Endodermal cell (in vitro differentiated cells): ENCODE data around the gene SMG5. TPM values are rescaled to one million over a fixed set of nuclear protein-coding genes. Genes with fewer than 3 reads are reported as not detected.

Experiments used
- DNase-seq: peaks from one replicate; pipeline ENCODE4 v3.0.0-alpha.2; 2017
- H3K27ac ChIP-seq: 2 replicates; pipeline ENCODE4 v1.5.1; 2013; ENCODE audit warnings: mild to moderate bottlenecking, low read depth, low read length, moderate library complexity
- H3K27me3 ChIP-seq: 2 replicates; pipeline ENCODE4 v1.6.1; 2013; ENCODE audit warnings: mild to moderate bottlenecking, low read length, moderate library complexity; ENCODE audit not compliant: insufficient read depth, control insufficient read depth, poor library complexity, severe bottlenecking
- H3K36me3 ChIP-seq: 2 replicates; pipeline ENCODE4 v1.7.0; 2013; ENCODE audit warnings: mild to moderate bottlenecking, low read length, moderate library complexity; ENCODE audit not compliant: control insufficient read depth, insufficient read depth
- H3K4me1 ChIP-seq: one replicate; pipeline ENCODE4 v1.7.0; 2013; ENCODE audit warnings: low read length; ENCODE audit not compliant: control insufficient read depth, insufficient read depth
- H3K4me3 ChIP-seq: 2 replicates; pipeline ENCODE4 v1.5.1; 2013; ENCODE audit warnings: mild to moderate bottlenecking, low read length, moderate library complexity
- H3K9ac ChIP-seq: 2 replicates; pipeline ENCODE4 v1.6.1; 2013; ENCODE audit warnings: mild to moderate bottlenecking, low read length, moderate library complexity; ENCODE audit not compliant: poor library complexity, severe bottlenecking; ENCODE audit errors: extremely low read depth
- H3K9me3 ChIP-seq: 2 replicates; pipeline ENCODE4 v1.6.1; 2013; ENCODE audit warnings: mild to moderate bottlenecking, low read length, moderate library complexity; ENCODE audit not compliant: control insufficient read depth
- H3K27ac Mint-ChIP-seq: 2 replicates; pipeline ENCODE4 v1.8.0; 2020; ENCODE audit warnings: mixed read lengths
- H3K27me3 Mint-ChIP-seq: 2 replicates; pipeline ENCODE4 v1.8.0; 2021; ENCODE audit warnings: mild to moderate bottlenecking, mixed read lengths; ENCODE audit not compliant: insufficient read depth
- H3K36me3 Mint-ChIP-seq: 2 replicates; pipeline ENCODE4 v1.8.0; 2020; ENCODE audit warnings: low read depth, mixed read lengths
- H3K4me1 Mint-ChIP-seq: 2 replicates; pipeline ENCODE4 v1.8.0; 2020; ENCODE audit warnings: mixed read lengths
- H3K4me3 Mint-ChIP-seq: 2 replicates; pipeline ENCODE4 v1.8.0; 2020; ENCODE audit warnings: mild to moderate bottlenecking, moderate library complexity, mixed read lengths
- H3K9me3 Mint-ChIP-seq: 2 replicates; pipeline ENCODE4 v1.8.0; 2020; ENCODE audit warnings: mild to moderate bottlenecking, mixed read lengths
- WGBS, 2 experiments: methylation state at CpG; one replicate each; pipeline versions ENCODE4 v1.1.5 to v1.1.7; 2013; ENCODE audit warnings: missing lambda C conversion rate in 2 of 2, mixed read lengths in 1 of 2; ENCODE audit not compliant: insufficient coverage in 1 of 2, insufficient read length in 1 of 2; 5-methylcytosine and 5-hydroxymethylcytosine counted together
- total RNA-seq, 2 donors: library from RNA; stranded (reverse); fragmentation: NEBNext Ultra II Directional in 1 of 2; extraction: Animal tissue kit (Norgen Biotek cat#: 25700) in 1 of 2; gene quantifications; 2 replicates in 1 of 2; 3 replicates in 1 of 2; pipeline ENCODE4 v1.2.1, GENCODE V29; 2021
- TF ChIP-seq, protein P1 (sequence below): fragments of 200-600 bp; sonication (generic); conservative IDR thresholded peaks from 2 replicates; pipeline ENCODE4 v1.5.0; 2021; ENCODE audit warnings: antibody characterized with exemption, mild to moderate bottlenecking

SMG5 gene
- total RNA-seq, 2 donors from 2014 or later: 103 to 111 TPM

DNA sequence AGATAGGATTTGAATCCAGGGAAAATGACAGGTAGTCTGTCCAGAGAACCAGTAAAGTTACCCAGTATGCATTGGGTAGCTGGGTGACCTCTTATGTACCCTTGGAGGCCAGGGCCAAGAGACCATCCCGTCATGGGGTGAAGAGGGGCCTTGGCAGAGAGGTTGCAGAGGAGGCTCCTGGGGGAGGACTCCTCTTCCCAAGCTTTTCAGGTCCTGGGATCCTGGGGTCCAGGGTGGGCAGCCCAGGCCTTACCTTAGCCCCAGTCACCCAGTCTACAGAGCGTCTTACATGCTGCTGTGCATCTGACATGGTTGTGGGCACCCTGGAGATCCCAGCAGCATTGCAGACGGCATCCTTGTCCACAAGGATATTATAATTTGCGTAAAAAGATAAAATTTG, 55.8 kb downstream of the SMG5 start:
- Mint-ChIP-seq H3K9me3 (no peaks in the 10 kb centered on the region), H3K4me3 (no peak overlapping the region), H3K4me1 (peaks cover 4% of the 10 kb centered on the region), H3K27me3 (no peaks in the 10 kb centered on the region), H3K27ac (no peak overlapping the region), H3K36me3 (peaks cover 59% of the 10 kb centered on the region)
- no peak overlapping the region for H3K4me3 ChIP-seq
- no peak overlapping the region for H3K9ac ChIP-seq
- DNase-seq: no peak
- H3K27ac ChIP-seq: no peak overlapping the region
- peaks cover 53% of the 10 kb centered on the region for H3K36me3 ChIP-seq
- H3K9me3 ChIP-seq: no peaks in the 10 kb centered on the region
- no peaks in the 10 kb centered on the region for H3K27me3 ChIP-seq
- 95 to 100% methylated on average over 3 to 4 of the region's 4 CpGs for WGBS, 2 experiments
- TF ChIP-seq, protein P1, sequence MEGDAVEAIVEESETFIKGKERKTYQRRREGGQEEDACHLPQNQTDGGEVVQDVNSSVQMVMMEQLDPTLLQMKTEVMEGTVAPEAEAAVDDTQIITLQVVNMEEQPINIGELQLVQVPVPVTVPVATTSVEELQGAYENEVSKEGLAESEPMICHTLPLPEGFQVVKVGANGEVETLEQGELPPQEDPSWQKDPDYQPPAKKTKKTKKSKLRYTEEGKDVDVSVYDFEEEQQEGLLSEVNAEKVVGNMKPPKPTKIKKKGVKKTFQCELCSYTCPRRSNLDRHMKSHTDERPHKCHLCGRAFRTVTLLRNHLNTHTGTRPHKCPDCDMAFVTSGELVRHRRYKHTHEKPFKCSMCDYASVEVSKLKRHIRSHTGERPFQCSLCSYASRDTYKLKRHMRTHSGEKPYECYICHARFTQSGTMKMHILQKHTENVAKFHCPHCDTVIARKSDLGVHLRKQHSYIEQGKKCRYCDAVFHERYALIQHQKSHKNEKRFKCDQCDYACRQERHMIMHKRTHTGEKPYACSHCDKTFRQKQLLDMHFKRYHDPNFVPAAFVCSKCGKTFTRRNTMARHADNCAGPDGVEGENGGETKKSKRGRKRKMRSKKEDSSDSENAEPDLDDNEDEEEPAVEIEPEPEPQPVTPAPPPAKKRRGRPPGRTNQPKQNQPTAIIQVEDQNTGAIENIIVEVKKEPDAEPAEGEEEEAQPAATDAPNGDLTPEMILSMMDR: no peak
- H3K4me1 ChIP-seq: no peaks in the 10 kb centered on the region

GRCh38 chr1:156226116-156226538, 56.5 kb downstream of the SMG5 start:
- no peak overlapping the region for H3K4me3 ChIP-seq
- no peaks in the 10 kb centered on the region for H3K9me3 Mint-ChIP-seq
- H3K9ac ChIP-seq: no peak overlapping the region
- no peaks in the 10 kb centered on the region for H3K27me3 ChIP-seq
- no peak overlapping the region for H3K4me3 Mint-ChIP-seq
- TF ChIP-seq, protein P1: no peak
- no peaks in the 10 kb centered on the region for H3K4me1 ChIP-seq
- peaks cover 63% of the 10 kb centered on the region for H3K36me3 Mint-ChIP-seq
- 80 to 98% methylated on average over 1 to 2 of the region's 2 CpGs for WGBS, 2 experiments
- H3K27ac Mint-ChIP-seq: no peak overlapping the region
- H3K36me3 ChIP-seq: peaks cover 59% of the 10 kb centered on the region
- no peaks in the 10 kb centered on the region for H3K9me3 ChIP-seq
- H3K4me1 Mint-ChIP-seq: peaks cover 4% of the 10 kb centered on the region
- H3K27me3 Mint-ChIP-seq: no peaks in the 10 kb centered on the region
- DNase-seq: no peak
- no peak overlapping the region for H3K27ac ChIP-seq

GRCh38 chr1:156225677-156226014, 57.0 kb downstream of the SMG5 start:
- Mint-ChIP-seq H3K9me3 (no peaks in the 10 kb centered on the region), H3K4me1 (peaks cover 4% of the 10 kb centered on the region), H3K27ac (peak overlapping the region; percentile 94), H3K36me3 (peaks cover 65% of the 10 kb centered on the region), H3K4me3 (no peak overlapping the region), H3K27me3 (no peaks in the 10 kb centered on the region)
- no peak for DNase-seq
- no peaks in the 10 kb centered on the region for H3K27me3 ChIP-seq
- WGBS, 2 experiments: 38 to 42% methylated on average over 1 to 2 of the region's 2 CpGs
- no peak overlapping the region for H3K4me3 ChIP-seq
- no peak overlapping the region for H3K9ac ChIP-seq
- H3K36me3 ChIP-seq: peaks cover 63% of the 10 kb centered on the region
- H3K27ac ChIP-seq: no peak overlapping the region
- H3K9me3 ChIP-seq: no peaks in the 10 kb centered on the region
- H3K4me1 ChIP-seq: no peaks in the 10 kb centered on the region
- TF ChIP-seq, protein P1: no peak
